ENCODE measurements around the gene CPEB1.

- TF ChIP-seq AFF4 (CRISPR knock-in tag; IDR thresholded peaks at IDR 0.05) (no peak), BHLHE40 (IDR thresholded peaks at IDR 0.05; ENCODE audit: low read length) (no peak), ZNF460 (CRISPR knock-in tag; IDR thresholded peaks at IDR 0.05; ENCODE audit: borderline replicate concordance) (no peak)
- TF ChIP-seq, protein P1, sequence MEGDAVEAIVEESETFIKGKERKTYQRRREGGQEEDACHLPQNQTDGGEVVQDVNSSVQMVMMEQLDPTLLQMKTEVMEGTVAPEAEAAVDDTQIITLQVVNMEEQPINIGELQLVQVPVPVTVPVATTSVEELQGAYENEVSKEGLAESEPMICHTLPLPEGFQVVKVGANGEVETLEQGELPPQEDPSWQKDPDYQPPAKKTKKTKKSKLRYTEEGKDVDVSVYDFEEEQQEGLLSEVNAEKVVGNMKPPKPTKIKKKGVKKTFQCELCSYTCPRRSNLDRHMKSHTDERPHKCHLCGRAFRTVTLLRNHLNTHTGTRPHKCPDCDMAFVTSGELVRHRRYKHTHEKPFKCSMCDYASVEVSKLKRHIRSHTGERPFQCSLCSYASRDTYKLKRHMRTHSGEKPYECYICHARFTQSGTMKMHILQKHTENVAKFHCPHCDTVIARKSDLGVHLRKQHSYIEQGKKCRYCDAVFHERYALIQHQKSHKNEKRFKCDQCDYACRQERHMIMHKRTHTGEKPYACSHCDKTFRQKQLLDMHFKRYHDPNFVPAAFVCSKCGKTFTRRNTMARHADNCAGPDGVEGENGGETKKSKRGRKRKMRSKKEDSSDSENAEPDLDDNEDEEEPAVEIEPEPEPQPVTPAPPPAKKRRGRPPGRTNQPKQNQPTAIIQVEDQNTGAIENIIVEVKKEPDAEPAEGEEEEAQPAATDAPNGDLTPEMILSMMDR (CRISPR knock-in tag; IDR thresholded peaks at IDR 0.05) = no peak
Observed at GRCh38 chr15:82642656-82643055, 4.5 kb downstream of the CPEB1 start.

All from HepG2 (cell line).